Chondrocyte (in vitro differentiated cells): Measurements from ENCODE around the gene MYZAP. TPM values are rescaled to one million over a fixed set of nuclear protein-coding genes. Genes with fewer than 3 reads are reported as not detected.

Experiments
- DNase-seq: peaks from one replicate; pipeline ENCODE4 v3.0.0; 2021; ENCODE audit warnings: mixed read lengths, low spot score
- H3K27ac Mint-ChIP-seq: one replicate; pipeline ENCODE4 v1.8.0; 2021; ENCODE audit warnings: mild to moderate bottlenecking, moderate library complexity, mixed read lengths; ENCODE audit not compliant: unreplicated experiment
- H3K27me3 Mint-ChIP-seq: 2 replicates; pipeline ENCODE4 v1.8.0; 2021; ENCODE audit warnings: low read depth, mixed read lengths
- H3K36me3 Mint-ChIP-seq: 2 replicates; pipeline ENCODE4 v1.8.0; 2021; ENCODE audit warnings: low read depth, mixed read lengths
- H3K4me1 Mint-ChIP-seq: 2 replicates; pipeline ENCODE4 v1.8.0; 2021; ENCODE audit warnings: low read depth, mild to moderate bottlenecking, mixed read lengths
- H3K4me3 Mint-ChIP-seq: one replicate; pipeline ENCODE4 v1.8.0; 2021; ENCODE audit warnings: mild to moderate bottlenecking, moderate library complexity, mixed read lengths; ENCODE audit not compliant: unreplicated experiment
- H3K9me3 Mint-ChIP-seq: 2 replicates; pipeline ENCODE4 v1.8.0; 2021; ENCODE audit warnings: low read depth, mixed read lengths
- CTCF ChIP-seq: fragments of 200-600 bp; sonication (generic); IDR thresholded peaks from 2 replicates; pipeline ENCODE4 v1.5.0; 2021; ENCODE audit warnings: antibody characterized with exemption, mild to moderate bottlenecking, moderate library complexity
- total RNA-seq: library from RNA; stranded (reverse); gene quantifications from 3 replicates; pipeline ENCODE4 v1.2.1, GENCODE V29; 2021

MYZAP gene
- total RNA-seq, 1 donor from 2014 or later = 0.17 TPM

GRCh38 chr15:57556040-57556439, 35.7 kb upstream of the MYZAP start:
- Mint-ChIP-seq H3K4me1 (peaks cover 47% of the 10 kb centered on the region), H3K36me3 (no peaks in the 10 kb centered on the region), H3K4me3 (no peak overlapping the region), H3K27ac (no peak overlapping the region), H3K27me3 (no peaks in the 10 kb centered on the region), H3K9me3 (no peaks in the 10 kb centered on the region)
- TF ChIP-seq CTCF = no peak
- DNase-seq = no peak

GRCh38 chr15:57557267-57557666, 34.4 kb upstream of the MYZAP start:
- TF ChIP-seq CTCF = no peak
- no peaks in the 10 kb centered on the region for H3K9me3 Mint-ChIP-seq
- no peak for DNase-seq
- peaks cover 40% of the 10 kb centered on the region for H3K4me1 Mint-ChIP-seq
- no peaks in the 10 kb centered on the region for H3K36me3 Mint-ChIP-seq
- H3K27me3 Mint-ChIP-seq = no peaks in the 10 kb centered on the region
- H3K4me3 Mint-ChIP-seq = no peak overlapping the region
- H3K27ac Mint-ChIP-seq = no peak overlapping the region

GRCh38 chr15:57557810-57558209, 33.9 kb upstream of the MYZAP start:
- no peak for TF ChIP-seq CTCF
- H3K36me3 Mint-ChIP-seq = no peaks in the 10 kb centered on the region
- no peaks in the 10 kb centered on the region for H3K27me3 Mint-ChIP-seq
- no peak overlapping the region for H3K27ac Mint-ChIP-seq
- no peaks in the 10 kb centered on the region for H3K9me3 Mint-ChIP-seq
- H3K4me1 Mint-ChIP-seq = peaks cover 35% of the 10 kb centered on the region
- no peak overlapping the region for H3K4me3 Mint-ChIP-seq
- no peak for DNase-seq

GRCh38 chr15:57559875-57560274, 31.8 kb upstream of the MYZAP start:
- no peaks in the 10 kb centered on the region for H3K9me3 Mint-ChIP-seq
- no peak for DNase-seq
- H3K4me3 Mint-ChIP-seq = no peak overlapping the region
- H3K36me3 Mint-ChIP-seq = no peaks in the 10 kb centered on the region
- peaks cover 21% of the 10 kb centered on the region for H3K4me1 Mint-ChIP-seq
- peak; percentile 87 for TF ChIP-seq CTCF
- no peak overlapping the region for H3K27ac Mint-ChIP-seq
- H3K27me3 Mint-ChIP-seq = no peaks in the 10 kb centered on the region

GRCh38 chr15:57561041-57561711, 30.5 kb upstream of the MYZAP start:
- Mint-ChIP-seq H3K9me3 (no peaks in the 10 kb centered on the region), H3K36me3 (no peaks in the 10 kb centered on the region), H3K4me3 (no peak overlapping the region), H3K4me1 (peaks cover 9% of the 10 kb centered on the region), H3K27me3 (no peaks in the 10 kb centered on the region), H3K27ac (no peak overlapping the region)
- DNase-seq = no peak
- peak; percentile 92 for TF ChIP-seq CTCF
